ENCODE measurements around the gene RNASET2.

Gene RNASET2

GRCh38 chr6:166905505-166906134 lies 50.7 kb downstream of the RNASET2 start:
- H3K27me3 ChIP-seq (ENCODE audit: insufficient read depth, poor library complexity, severe bottlenecking): no peaks in the 10 kb centered on the region
- H3K4me3 ChIP-seq (replicated peaks; ENCODE audit: insufficient read depth, low read length): no peak overlapping the region
- H3K27ac ChIP-seq (replicated peaks): no peak overlapping the region
- TF ChIP-seq CTCF (IDR thresholded peaks at IDR 0.05; ENCODE audit: insufficient read depth, low read length) (no peak), SPI1 (IDR thresholded peaks at IDR 0.05; ENCODE audit: borderline replicate concordance, low read depth) (no peak), POLR2AphosphoS5 (IDR thresholded peaks at IDR 0.05; ENCODE audit: low read depth) (no peak), REST (IDR thresholded peaks at IDR 0.05; ENCODE audit: insufficient replicate concordance, low read depth) (no peak), GABPA (IDR thresholded peaks at IDR 0.05; ENCODE audit: low read depth) (no peak)
- DNase-seq (ENCODE audit: low read depth in 1 of 2, low spot score in 1 of 2): no peak

- H3K27me3 ChIP-seq (ENCODE audit: insufficient read depth, poor library complexity, severe bottlenecking): no peaks in the 10 kb centered on the region
- no peak overlapping the region for H3K4me3 ChIP-seq (replicated peaks; ENCODE audit: insufficient read depth, low read length)
- DNase-seq (ENCODE audit: low read depth in 1 of 2, low spot score in 1 of 2): no peak
- TF ChIP-seq REST (IDR thresholded peaks at IDR 0.05; ENCODE audit: insufficient replicate concordance, low read depth) (no peak), SPI1 (IDR thresholded peaks at IDR 0.05; ENCODE audit: borderline replicate concordance, low read depth) (no peak), GABPA (IDR thresholded peaks at IDR 0.05; ENCODE audit: low read depth) (no peak), POLR2AphosphoS5 (IDR thresholded peaks at IDR 0.05; ENCODE audit: low read depth) (no peak)
- H3K27ac ChIP-seq (replicated peaks): no peak overlapping the region
These were observed 51.3 kb downstream of the RNASET2 start for GRCh38 chr6:166905013-166905412.

- Histone ChIP-seq H3K4me3 (replicated peaks; ENCODE audit: insufficient read depth, low read length) (no peak overlapping the region), H3K27me3 (ENCODE audit: insufficient read depth, poor library complexity, severe bottlenecking) (no peaks in the 10 kb centered on the region), H3K27ac (replicated peaks) (no peak overlapping the region)
- TF ChIP-seq GABPA (IDR thresholded peaks at IDR 0.05; ENCODE audit: low read depth): no peak
- TF ChIP-seq CTCF (IDR thresholded peaks at IDR 0.05; ENCODE audit: insufficient read depth, low read length): no peak
- TF ChIP-seq REST (IDR thresholded peaks at IDR 0.05; ENCODE audit: insufficient replicate concordance, low read depth): no peak
- TF ChIP-seq SPI1 (IDR thresholded peaks at IDR 0.05; ENCODE audit: borderline replicate concordance, low read depth): no peak
- TF ChIP-seq POLR2AphosphoS5 (IDR thresholded peaks at IDR 0.05; ENCODE audit: low read depth): no peak
- no peak for DNase-seq (ENCODE audit: low read depth in 1 of 2, low spot score in 1 of 2)
These were observed 52.1 kb downstream of the RNASET2 start for GRCh38 chr6:166904101-166904746.

Data from HL-60 (cell line).